ENCODE data around the gene SLMAP.
A peak's percentile ranks its signal among the peaks of the same experiment; 100 is the strongest.

SLMAP gene

GRCh38 chr3:57752307-57752706 lies 3.8 kb upstream of the SLMAP start:
- DNase-seq: no peak

GRCh38 chr3:57753016-57753415 lies 3.1 kb upstream of the SLMAP start:
- DNase-seq: no peak

- peak in 1 of 5 experiments; percentile 77 for DNase-seq
These were observed 787 bp upstream of the SLMAP start for GRCh38 chr3:57755368-57755675.

- DNase-seq: peak in 3 of 5 experiments; percentile 1 to 52 (median 11)
These were observed 656 bp downstream of the SLMAP start for GRCh38 chr3:57756528-57757401.

GRCh38 chr3:57757642-57758297 lies 1.7 kb downstream of the SLMAP start:
- no peak for DNase-seq

GRCh38 chr3:57758686-57759085 lies 2.6 kb downstream of the SLMAP start:
- no peak for DNase-seq

GRCh38 chr3:57764794-57765193 lies 8.7 kb downstream of the SLMAP start:
- no peak for DNase-seq

- DNase-seq: no peak
These were observed 12.5 kb downstream of the SLMAP start for GRCh38 chr3:57768595-57768994.

GRCh38 chr3:57770009-57770827 lies 14.1 kb downstream of the SLMAP start:
- no peak for DNase-seq

- no peak for DNase-seq
These were observed 16.1 kb downstream of the SLMAP start for GRCh38 chr3:57772251-57772650.

- no peak for DNase-seq
These were observed 21.7 kb downstream of the SLMAP start for GRCh38 chr3:57777774-57778173.

- DNase-seq: peak in 1 of 5 experiments; percentile 18
These were observed 22.4 kb downstream of the SLMAP start for GRCh38 chr3:57778494-57778893.

GRCh38 chr3:57779666-57780065 lies 23.6 kb downstream of the SLMAP start:
- no peak for DNase-seq

- DNase-seq: no peak
These were observed 27.3 kb downstream of the SLMAP start for GRCh38 chr3:57783186-57784088.

GRCh38 chr3:57784089-57784735 lies 28.1 kb downstream of the SLMAP start:
- no peak for DNase-seq

GRCh38 chr3:57785446-57785845 lies 29.3 kb downstream of the SLMAP start:
- DNase-seq: no peak

- DNase-seq: peak in 1 of 5 experiments; percentile 23
These were observed 31.9 kb downstream of the SLMAP start for GRCh38 chr3:57787867-57788623.

- no peak for DNase-seq
These were observed 32.5 kb downstream of the SLMAP start for GRCh38 chr3:57788624-57789018.

- DNase-seq: peak in 1 of 5 experiments; percentile 16
These were observed 35.1 kb downstream of the SLMAP start for GRCh38 chr3:57791245-57791644.

- DNase-seq: no peak
These were observed 36.1 kb downstream of the SLMAP start for GRCh38 chr3:57792198-57792597.

GRCh38 chr3:57793737-57794187 lies 37.7 kb downstream of the SLMAP start:
- DNase-seq: peak in 1 of 5 experiments; percentile 17
